PC-9 (cell line): Measurements from ENCODE around the gene PDZD4.

Source experiments
- EZH2 ChIP-seq: fragments of 200-600 bp; sonication (generic); IDR thresholded peaks from 2 replicates; pipeline ENCODE4 v1.8.0; 2017; ENCODE audit warnings: antibody characterized with exemption, low read depth
- TF ChIP-seq, protein P1 (sequence below): fragments of 200-600 bp; sonication (generic); conservative IDR thresholded peaks from 2 replicates; pipeline ENCODE4 v1.6.1; 2017; ENCODE audit warnings: mixed run types, antibody characterized with exemption, mild to moderate bottlenecking, moderate library complexity

- TF ChIP-seq, protein P1, sequence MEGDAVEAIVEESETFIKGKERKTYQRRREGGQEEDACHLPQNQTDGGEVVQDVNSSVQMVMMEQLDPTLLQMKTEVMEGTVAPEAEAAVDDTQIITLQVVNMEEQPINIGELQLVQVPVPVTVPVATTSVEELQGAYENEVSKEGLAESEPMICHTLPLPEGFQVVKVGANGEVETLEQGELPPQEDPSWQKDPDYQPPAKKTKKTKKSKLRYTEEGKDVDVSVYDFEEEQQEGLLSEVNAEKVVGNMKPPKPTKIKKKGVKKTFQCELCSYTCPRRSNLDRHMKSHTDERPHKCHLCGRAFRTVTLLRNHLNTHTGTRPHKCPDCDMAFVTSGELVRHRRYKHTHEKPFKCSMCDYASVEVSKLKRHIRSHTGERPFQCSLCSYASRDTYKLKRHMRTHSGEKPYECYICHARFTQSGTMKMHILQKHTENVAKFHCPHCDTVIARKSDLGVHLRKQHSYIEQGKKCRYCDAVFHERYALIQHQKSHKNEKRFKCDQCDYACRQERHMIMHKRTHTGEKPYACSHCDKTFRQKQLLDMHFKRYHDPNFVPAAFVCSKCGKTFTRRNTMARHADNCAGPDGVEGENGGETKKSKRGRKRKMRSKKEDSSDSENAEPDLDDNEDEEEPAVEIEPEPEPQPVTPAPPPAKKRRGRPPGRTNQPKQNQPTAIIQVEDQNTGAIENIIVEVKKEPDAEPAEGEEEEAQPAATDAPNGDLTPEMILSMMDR: no peak
- TF ChIP-seq EZH2: no peak
Measured at GRCh38 chrX:153871946-153872878, 41.9 kb upstream of the PDZD4 start.
